Measurements from ENCODE around the gene GAK.

GRCh38 chr4:912548-913279 lies 19.4 kb downstream of the GAK start:
- TF ChIP-seq CTCF (IDR thresholded peaks at IDR 0.05; ENCODE audit: poor library complexity) (no peak), EZH2phosphoT487 (IDR thresholded peaks at IDR 0.05; ENCODE audit: low read depth, severe bottlenecking, unreplicated experiment) (no peak), EZH2 (IDR thresholded peaks at IDR 0.05; ENCODE audit: borderline replicate concordance) (no peak)

Data from hepatocyte (in vitro differentiated cells).